ENCODE measurements around the gene SUGT1.
"Not testable (repeated sequence)": the region's sequence is repeated elsewhere in the genome, so short reads cannot be mapped to it uniquely, and the experiment has no call there.

SUGT1 gene

DNA sequence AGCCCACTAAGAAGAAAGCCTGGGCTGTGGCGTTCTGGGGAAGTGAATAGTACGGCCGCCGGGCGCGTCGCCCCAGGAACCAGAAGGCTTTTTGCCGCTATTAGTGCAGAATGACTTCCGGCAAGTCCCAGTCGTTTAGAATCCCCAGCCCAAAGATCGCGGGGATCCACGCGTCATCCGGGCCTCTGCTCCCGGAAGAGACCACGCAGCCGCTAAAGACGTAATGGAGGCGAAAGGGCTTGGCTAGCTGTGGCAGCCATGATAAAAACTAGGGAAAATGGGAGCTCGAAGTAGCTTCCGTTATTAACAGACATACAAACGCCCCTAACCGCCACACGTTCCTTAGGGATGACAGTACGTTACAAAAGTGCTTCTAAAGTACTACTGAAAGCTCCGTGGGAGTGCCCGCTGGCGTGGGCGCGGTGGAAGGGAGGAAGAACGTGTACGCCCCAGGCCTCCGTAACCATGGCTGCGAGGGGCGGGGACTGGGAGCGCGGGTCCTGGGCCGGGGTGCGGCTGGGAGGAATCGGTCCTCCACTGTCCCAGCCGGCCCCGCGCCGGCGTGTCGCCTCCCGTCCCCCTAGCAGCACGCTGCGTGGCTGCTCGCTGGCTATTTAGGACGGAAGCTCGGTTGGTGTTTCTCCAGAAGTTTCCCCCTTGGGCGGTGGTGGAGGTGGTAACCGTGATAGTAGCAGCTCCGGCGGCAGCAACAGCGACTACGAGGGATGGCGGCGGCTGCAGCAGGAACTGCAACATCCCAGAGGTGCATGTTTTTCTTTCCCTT, at the start of gene SUGT1:
Gene SUGT1 (plus strand): TSS at position 641 of the 784 bp plus-strand sequence. CDS start 85 bp downstream, at position 726.
- DNase-seq: peak; percentile 95

DNA sequence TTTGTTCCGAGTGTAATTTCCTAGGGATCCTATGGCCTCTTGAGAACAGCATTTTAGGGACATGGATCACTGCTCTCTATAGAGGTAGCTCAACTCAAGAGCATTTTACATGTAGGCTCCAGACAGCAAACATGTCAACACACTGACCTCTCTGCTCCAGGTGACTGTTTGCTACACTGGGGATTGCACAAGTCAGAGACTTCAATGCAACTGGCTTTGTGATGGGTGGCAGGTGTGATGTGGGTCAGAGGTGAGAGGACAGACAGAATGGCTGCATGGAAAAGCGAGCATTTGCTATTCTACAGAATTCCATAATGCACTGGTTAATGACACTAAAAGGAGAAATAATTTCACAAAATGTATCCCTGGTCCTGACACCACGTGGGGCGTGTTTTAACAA, 49.3 kb upstream of the SUGT1 start:
- not testable (repeated sequence) for DNase-seq

DNA sequence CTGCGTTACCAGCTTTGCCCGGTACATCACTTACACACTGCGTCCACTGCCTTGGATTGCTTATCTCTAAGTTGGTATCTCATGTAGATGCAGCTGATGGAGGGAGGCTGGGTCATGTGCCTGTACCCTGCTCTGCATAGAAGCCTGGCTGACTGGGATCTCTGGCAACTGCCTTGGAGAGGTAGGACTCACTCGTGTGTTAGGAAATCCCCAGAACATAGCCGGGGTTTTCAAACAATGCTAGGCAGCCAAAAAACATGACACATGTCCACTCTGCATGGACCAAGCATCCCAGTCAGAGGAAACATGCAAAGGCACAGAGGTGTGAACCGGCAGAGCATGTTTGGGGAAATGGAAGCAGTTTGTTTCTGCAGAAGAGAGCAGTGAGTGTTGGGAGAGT, 46.5 kb upstream of the SUGT1 start:
- DNase-seq: not testable (repeated sequence)

DNA sequence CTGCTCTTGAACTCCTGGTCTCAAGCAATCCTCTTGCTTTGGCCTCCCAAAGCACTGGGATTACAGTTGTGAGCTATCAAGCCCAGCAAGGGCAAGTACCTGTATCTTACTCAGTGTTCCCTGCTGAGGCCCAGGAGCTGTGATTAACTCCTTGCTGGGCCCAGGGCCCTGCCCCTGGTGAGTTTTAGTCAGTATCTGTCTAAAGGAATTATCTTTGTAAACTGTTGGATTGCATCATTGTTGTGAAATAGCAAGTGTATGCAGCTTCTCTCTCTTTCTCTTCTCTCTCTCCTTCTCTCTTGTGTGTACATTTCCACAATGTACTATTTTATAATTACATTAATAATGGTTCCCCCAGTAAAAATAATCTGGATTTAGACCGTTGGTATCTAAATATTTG, 45.8 kb upstream of the SUGT1 start:
- peak; percentile 44 for DNase-seq

DNA sequence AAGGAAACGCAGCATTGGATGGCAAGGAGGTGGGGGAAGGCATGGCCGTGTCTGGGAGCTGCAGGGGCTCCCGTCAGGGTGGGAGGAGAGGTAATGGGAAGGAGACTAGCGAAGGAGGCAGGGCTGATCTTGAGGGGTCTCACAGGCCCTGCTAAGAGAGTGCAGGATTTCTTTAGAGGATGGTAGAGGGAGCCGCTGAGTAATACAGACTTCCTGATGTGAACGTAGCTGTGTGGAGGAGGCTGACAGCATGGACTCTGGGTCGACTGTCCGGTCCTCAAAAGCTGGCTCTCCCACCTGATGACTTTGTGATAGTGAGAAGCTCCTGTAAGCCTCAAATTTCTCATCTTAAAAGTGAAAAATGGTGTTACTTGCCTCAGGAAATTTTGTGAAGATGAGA, 44.5 kb upstream of the SUGT1 start:
- not testable (repeated sequence) for DNase-seq

DNA sequence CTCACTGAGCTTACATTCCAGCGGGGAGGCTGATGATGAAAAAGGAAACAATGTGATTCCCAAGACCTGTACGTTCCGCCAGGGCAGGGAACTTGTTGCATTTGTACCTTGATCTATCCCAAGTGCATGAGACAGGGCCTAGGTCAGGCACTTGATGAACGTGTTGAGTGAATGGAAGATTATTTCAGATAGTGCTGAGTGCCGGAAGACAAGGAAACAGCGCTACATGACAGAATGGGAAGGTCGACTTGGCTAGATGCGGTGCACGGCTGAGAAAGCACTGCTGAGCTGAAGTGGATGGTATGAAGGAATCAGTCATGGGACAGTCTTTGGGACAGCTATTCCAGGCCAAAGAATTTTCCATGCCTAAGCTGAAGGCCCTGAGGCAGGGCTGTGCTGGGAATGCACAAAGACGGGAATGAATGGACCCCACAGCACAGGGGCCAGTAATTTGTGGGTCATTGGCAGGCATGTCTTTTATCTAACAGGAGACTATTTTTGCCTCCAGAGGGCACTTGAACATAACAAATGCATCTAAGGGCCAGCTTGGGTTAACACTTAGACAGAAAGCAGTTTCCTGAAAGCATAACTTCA, 43.5 kb upstream of the SUGT1 start:
- peak; percentile 45 for DNase-seq

DNA sequence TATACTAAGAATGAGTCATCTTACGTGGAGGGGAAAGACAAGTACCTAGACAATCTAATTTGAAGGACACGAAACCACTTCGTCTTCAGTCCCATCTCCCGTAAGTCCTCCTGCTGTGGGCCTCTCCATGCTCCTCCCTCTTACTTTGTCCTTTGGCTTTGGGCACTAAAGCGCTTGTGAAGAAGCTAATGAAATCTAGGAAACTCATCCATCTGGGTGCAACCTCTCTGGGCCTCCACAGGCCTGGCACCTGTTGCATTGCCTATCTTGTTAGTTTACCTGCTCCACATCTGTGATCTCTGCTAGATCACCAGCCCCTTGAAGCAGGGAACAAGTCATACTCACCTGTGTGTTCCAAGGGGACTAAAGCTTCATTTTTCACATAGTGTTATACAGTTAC, 42.5 kb upstream of the SUGT1 start:
- DNase-seq: not testable (repeated sequence)

DNA sequence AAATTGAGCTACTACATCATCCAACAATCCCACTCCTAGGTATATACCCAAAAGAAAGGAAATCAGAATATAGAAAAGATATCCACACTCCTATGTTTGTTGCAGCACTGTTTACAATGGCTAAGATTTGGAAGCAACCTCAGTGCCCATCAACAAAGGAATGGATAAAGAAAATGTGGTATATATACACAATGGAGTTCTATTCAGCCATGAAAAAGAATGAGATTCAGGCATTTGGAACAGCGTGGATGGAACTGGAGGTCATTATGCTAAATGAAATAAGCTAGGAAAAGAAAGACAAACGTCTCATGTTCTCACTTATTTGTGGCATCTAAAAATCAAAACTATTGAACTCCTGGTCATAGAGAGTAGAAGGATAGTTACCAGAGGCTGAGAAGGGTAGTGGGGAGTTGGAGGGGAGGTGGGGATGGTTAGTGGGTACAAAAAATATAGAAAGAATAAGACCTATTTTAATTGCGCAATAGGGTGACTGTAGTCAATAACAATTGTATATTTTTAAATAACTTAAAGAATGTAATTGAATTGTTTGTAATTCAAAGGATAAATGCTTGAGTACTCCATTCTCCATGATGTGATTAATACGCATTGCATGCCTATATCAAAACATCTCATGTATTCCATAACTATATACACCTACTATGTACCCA, 37.4 kb upstream of the SUGT1 start:
- DNase-seq: no peak

DNA sequence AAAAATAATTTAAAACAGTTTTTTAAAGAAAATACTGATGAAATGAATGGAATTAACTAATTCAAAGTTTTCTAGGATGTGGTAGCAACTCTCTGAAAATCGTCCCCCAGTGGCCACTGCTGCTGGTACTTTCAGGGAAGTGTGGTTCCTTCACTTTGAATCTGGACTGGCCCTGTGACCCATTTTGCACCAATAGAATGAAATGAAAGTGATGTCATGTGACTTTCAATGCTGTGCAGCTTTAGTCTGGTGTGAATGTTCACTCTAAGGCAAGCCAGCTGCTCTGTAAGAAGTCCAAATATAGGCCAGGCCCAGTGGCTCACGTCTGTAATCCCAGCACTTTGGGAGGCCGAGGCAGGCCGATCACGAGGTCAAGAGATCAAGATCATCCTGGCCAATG, 36.8 kb upstream of the SUGT1 start:
- peak; percentile 50 for DNase-seq

DNA sequence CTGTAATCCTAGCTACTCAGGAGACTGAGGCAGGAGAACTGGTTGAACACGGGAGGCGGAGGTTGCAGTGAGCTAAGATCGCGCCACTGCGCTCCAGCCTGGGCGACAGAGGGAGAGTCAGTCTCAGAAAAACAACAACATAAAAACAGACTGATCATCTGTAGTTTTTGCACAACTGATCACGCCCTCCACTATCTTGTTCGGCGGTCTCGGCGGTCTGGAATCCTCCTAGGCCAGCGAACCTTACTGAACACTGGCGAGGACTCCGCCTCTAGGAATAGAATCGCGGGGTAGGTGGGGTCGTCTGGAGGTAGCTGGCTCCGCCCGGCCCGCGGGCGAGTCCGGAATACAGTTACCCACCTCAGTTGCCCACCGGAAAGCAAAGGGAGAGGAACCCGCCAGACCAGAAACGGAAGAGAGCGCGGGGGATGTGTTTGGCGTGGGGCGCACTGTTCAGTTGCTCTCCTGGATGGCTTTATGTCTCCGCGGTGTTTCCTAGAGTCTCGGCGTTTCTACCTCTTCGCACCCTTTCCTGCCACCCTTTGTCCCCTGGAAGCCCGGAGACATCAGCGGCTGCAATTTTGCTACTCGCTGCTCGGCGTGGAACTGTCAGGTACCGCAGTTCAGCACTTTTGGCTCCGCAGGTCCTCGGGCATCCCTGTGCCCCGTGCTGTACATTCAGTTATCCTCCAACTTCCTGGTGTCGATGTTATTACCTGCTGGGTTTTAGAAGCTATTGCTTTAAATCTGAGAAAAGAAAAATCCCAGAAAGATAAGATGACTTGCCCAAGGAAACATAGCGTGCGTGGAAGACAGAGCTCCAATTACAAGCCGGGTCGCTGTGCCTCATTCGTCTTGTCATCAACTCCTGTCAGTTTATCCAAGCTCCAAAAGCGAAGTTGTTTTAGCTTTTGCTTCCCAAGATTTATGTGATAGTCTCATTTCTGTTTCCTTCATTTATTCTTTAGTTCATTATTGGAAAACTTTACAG, 35.3 kb upstream of the SUGT1 start:
- DNase-seq: peak; percentile 77

DNA sequence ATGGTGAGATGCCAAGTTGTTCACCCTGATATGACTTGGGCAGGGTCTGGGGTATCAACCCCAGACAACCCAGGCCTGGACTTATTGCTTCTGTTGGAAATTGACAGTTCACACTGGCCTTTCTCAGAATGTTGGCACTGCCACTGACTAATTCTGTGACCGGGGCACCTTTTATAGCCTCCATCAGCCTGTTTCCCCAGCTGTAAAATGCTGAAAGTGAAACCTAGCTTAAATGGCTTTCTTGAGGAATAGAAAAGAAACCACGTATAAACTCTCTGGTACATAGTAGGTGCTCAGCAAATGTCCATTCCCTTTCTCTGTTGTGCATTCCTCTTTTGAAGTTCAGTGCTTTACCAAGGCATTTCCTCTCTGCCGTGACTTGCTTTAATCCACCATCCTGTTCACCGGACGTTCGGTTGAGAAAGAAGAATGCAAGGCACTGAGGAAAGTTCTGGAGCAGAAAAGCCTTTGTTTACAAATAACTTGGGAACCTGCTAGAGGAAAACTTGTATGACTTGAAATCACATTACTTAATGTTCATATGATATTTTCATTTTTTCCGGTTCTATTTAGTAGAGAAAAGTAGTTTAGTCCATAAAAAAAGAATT, 21.4 kb upstream of the SUGT1 start:
- not testable (repeated sequence) for DNase-seq

DNA sequence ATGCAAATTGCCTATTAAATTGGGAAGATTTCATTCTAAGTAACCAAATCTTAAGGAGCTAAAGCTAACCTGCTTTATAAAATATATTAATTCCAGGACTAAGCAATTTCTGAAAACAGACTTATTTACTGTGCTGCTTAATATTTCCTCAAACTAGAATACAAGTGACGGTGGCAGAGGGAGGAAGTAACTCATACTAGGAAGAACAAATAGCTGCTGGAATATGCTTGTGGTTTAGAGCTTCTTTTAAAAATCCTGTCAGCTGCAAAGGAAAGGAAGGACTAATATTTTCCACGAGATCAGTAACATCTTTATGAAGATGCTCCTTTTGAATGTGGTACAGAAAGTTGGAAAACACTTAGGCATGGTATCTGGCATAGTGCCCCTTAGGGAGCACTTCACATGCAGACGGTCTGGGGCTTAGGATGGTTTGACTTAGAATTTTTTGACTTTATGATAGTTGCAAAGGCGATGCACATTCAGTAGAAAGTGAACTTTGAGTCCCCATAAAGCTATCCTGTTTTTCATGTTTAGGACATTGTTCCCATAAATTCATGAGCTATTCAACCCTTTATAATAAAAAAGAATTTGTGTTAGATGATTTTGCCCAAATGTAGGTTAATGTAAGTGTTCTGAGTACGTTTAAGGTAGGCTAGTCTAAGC, 13.8 kb upstream of the SUGT1 start:
- peak; percentile 17 for DNase-seq

DNA sequence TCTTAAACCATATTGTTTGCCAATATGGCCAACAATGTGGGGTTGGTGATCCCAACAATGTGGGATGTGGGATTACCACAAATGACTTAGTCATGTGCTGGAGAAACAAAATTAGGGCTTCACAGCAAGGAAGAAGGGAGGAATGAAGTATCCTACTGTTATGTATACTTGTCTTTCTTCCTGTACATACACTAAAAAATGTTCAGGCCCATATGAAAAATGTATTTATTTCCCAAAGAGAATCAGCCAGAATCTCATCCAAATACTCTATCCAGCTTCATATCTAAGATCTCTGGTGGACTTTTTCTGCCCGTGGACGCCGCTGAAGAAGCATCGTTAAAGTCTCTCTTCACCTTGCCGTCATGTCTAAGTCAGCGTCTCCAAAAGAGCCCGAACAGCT, 10.5 kb upstream of the SUGT1 start, which contains the start of gene HNRNPA1L2:
Gene HNRNPA1L2 (plus strand): TSS at position 301 of the 400 bp plus-strand sequence. CDS start 62 bp downstream, at position 363.
- no peak for DNase-seq

DNA sequence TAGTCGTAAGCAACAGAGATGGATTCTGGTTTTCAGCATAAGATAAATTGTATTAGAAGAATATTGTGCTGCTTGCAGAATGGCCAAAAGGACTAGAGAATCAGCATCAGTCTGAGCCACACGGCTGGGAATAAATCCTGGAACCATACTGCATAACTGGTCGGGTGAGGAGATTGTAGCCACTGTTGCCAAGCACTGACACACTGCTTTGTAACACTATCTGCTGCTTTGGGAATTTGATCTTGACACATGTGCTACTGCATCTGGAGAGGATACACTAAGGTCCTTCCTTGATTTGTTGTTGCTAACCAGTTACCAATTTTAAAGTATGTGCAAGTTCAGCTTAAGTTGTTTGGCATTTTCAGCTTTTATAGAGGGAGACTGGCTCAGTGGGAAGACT, 8.5 kb upstream of the SUGT1 start:
- no peak for DNase-seq

DNA sequence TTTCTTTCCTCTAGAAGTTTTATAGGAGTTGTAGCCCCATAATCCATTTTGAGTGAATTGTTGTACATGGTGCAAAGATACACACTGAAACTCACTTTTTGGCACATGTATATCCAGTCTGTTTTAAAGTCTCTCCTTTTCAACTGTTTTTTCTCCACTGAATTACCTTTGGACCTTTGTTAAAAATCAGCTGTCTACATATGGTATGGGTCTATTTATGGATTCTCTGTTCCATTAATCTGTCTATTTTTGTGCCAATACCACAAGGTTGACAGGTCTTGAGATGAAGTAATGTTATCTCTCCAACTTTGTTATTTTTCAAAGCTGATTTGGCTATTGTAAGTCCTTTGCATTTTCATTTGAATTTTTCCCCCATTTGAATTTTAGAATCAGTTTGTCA, 5.7 kb upstream of the SUGT1 start:
- no peak for DNase-seq

DNA sequence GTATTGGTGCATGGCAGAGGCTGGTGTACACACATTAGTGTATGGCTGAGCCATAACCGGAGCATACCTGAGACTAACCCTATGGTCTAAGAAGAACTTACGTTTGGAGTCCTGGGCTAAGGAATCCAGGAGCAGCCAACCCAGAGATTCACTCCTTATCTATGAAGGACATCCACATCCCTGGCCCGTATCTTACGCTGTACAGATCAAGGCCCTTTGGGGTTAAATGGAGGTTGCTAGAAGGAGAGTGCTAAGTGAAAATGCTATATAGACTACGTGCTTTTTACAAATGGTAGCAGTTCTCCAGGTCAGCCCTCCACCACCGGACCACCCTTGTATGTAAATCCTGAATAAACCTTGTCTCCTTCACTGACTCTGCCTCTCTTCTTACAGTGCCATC, 1.9 kb upstream of the SUGT1 start:
- no peak for DNase-seq

DNA sequence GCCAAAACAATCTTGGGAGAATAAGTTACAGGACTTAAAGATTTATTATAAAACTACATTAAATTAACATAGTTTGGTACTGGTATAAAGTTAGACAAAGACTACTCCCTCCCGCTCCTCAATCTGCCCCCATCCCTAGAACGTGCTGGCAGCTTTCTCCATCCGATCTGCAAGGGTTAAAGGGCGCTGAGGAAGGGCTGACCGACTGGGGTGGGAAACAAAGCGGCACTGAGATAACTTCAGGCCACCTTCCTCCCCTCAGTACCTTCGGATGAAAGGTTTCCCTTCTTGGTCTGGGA, 790 bp upstream of the SUGT1 start:
- DNase-seq: no peak

DNA sequence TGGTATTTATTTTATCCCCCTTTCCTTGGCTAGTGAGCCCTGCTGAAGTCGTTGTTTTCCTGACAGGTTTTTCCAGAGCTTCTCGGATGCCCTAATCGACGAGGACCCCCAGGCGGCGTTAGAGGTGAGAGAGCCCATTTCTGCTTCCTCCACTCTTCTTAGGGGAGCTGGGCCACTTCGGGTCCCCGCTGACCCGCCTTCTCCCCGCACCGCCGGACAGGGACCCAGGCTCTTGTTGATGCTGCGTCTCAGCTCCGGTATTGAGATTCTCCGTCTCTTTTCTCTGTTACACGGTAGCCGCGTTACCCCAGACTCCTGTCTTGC, 306 bp downstream of the SUGT1 start:
- no peak for DNase-seq

DNA sequence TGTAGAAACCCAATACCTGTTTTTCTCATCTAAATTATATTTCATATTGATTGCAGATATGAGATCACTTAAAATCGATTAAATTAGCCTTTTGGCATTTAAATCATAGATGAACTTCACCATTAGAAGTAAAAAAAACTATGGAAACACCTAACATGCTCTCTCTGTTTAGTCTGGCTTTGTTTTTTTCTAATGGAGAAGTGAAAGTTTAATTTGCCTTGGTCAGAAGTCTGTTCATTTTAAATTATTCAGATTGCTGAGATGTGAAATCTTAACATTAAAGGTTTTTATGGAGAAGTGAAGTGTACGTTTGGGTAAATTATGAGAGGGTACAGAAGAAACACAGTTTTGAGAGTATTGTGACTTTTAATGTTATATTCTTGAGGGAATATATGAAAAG, 6.7 kb downstream of the SUGT1 start:
- no peak for DNase-seq

DNA sequence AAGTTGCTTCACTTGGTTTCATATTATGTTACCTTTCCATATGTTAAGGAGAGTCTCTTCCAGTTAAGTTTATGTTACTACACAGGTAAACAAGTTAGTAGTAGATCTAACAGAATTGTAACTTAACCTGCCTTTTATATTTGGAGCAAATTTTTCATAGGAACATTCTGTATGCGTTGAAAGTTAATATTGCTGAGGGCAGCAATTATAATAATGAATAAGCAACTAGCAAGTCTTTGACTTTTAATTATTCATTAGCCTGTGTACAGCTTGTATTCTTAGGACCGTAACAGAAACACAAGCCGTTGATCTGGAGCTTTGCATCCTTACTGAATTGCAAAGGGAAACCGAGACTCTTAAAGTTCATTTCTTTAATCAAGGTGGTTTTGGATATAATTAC, 11.6 kb downstream of the SUGT1 start:
- no peak for DNase-seq

DNA sequence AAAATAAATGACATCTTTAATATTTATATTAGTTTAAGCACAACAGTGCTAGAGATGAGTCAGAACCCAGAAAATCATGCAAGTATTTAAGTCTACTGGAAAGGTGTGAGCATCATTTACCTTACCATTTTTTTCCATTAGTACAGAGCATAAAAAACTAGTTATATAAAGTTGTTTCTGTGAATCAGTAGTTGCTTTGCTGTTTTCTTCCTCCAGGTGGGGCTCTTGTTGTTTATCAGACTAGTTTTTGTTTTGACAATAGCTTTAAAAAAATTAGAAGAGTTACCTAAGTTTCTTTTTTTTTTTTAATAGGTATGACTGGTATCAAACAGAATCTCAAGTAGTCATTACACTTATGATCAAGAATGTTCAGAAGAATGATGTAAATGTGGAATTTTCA, 12.7 kb downstream of the SUGT1 start:
- no peak for DNase-seq

DNA sequence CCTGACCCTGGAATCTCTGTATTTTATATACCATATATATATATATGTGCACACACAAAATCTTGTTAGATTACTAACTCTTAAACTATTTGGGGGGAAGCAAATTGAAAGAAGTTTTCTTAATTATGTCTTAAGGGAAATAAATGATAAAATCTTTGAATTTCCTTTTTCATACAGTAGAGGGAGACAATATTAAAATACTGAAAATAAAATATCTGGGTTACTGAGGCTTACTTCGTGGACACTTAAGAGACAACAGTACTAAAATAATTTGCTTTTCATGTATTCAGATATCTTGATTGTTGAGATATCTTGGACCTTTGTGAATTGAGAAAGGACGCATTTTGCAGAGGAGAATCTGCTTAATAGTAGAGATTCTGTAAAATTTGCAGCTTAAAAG, 17.0 kb downstream of the SUGT1 start:
- no peak for DNase-seq

Data from MV-4-11 (cell line).